GM23338 (cell line): Measurements from ENCODE around the gene IFT74.

Experiments
- CTCF ChIP-seq, 2 experiments: fragments of 200-600 bp in 1 of 2; sonication (generic) in 1 of 2; conservative IDR thresholded peaks; 2 replicates each; pipeline versions ENCODE4 v1.5.1 to v1.6.1; 2016 to 2017; ENCODE audit warnings: antibody characterized with exemption in 2 of 2, low read depth in 2 of 2, mild to moderate bottlenecking in 2 of 2, moderate library complexity in 1 of 2
- EZH2 ChIP-seq: fragments of 200-600 bp; sonication (generic); IDR thresholded peaks from one replicate; pipeline ENCODE4 v1.8.0; 2017; ENCODE audit warnings: antibody characterized with exemption, mild to moderate bottlenecking, low read depth; ENCODE audit not compliant: unreplicated experiment
- EZH2phosphoT487 ChIP-seq: fragments of 200-600 bp; sonication (generic); IDR thresholded peaks from one replicate; pipeline ENCODE4 v1.8.1; 2018; ENCODE audit warnings: antibody characterized with exemption; ENCODE audit not compliant: unreplicated experiment
- POLR2AphosphoS5 ChIP-seq: IDR thresholded peaks from 2 replicates; pipeline ENCODE4 v1.6.1; 2016; ENCODE audit warnings: antibody characterized with exemption, low read depth
- REST ChIP-seq: IDR thresholded peaks from one replicate; pipeline ENCODE4 v1.6.1; 2018; ENCODE audit warnings: antibody characterized with exemption; ENCODE audit not compliant: unreplicated experiment

GRCh38 chr9:27078685-27079084, 122.5 kb downstream of the IFT74 start:
- no peak for TF ChIP-seq CTCF (conservative IDR thresholded peaks at IDR 0.05; ENCODE audit: low read depth in 2 of 2)
- no peak for TF ChIP-seq POLR2AphosphoS5
- TF ChIP-seq EZH2: no peak
- TF ChIP-seq EZH2phosphoT487: no peak
- TF ChIP-seq REST: no peak
